Measurements from ENCODE around the gene TBX21. TPM values are rescaled to one million over a fixed set of nuclear protein-coding genes. Genes with fewer than 3 reads are reported as not detected.

Gene TBX21
- total and polyA plus RNA-seq, 10 of the 15 experiments (the other 5 are each of a cell fraction or from before 2014, with no cell fraction given) = 0.63 to 9.6 (median 5.0) TPM

DNA sequence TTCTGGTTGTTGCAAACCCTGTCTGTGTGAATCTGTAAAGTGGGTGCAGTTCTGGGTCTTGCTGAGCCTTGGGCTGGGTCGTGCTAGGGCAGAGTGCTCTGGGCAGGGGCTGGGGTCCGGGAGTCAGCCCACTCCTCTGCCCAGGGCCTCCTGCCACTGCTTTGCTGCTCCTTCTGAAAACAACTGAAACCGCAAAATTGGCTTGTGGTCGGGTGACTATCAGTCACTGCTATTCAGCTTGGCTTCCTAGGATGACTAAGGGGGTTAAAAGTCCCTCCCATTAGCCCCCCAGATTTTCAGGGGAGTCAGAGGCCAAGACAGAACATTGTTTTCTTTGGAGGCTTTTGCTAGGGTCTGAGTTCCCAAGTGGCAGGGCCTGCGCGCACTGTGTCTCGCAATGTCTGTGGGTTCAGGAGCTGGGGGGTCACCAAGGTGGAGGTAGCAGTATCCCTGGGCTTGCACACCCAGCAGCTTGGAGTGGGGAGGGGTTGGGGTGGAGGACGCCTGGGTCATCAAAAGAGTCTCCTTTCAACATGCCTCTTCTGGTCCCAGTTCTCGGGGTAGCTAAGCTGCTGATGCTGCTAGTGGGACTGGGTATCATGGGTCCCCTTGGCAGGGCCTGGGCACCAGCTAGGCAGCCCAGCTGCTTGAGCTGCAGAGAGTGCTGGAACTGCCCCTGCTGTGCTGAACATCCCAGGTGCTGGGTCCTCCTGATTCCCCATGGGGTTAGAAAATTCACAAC is 13.5 kb upstream of the TBX21 start:
- ChIA-PET CTCF (interaction anchor here (0.8 to 9.0 kb wide), 8 partner anchors 8 to 27 kb away, joined by 3 to 229 read pairs (median 4); partner anchors contain the start of gene TBX21), POLR2A (interaction anchor here (0.9 to 7.3 kb wide), 3 partner anchors 12 to 19 kb away, joined by 4 to 76 read pairs (median 23); partner anchors contain the start of gene TBX21), RAD21 (ENCODE audit: unreplicated experiment) (interaction anchor here (0.8 to 8.3 kb wide), 5 partner anchors 8 to 21 kb away, joined by 3 to 142 read pairs (median 4); partner anchors contain the start of gene TBX21), SMC1A (ENCODE audit: uncharacterized antibody, unreplicated experiment) (interaction anchor here (0.8 to 5.9 kb wide), 7 partner anchors 11 to 55 kb away, joined by 3 to 56 read pairs (median 6); partner anchors contain the start of genes TBKBP1 and TBX21)
- Histone ChIP-seq H3K4me2 (ENCODE audit: control insufficient read depth, insufficient read depth) (peak overlapping the region; percentile 54), H3K4me1 (ENCODE audit: control insufficient read depth, insufficient read depth, low read length) (peaks cover 77% of the 10 kb centered on the region), H3K4me3 (no peak overlapping the region), H3K27ac (ENCODE audit: control insufficient read depth, insufficient read depth) (no peak overlapping the region), H2AFZ (ENCODE audit: control insufficient read depth, low read depth, low read length) (no peak overlapping the region), H3K36me3 (ENCODE audit: control insufficient read depth in 2 of 2, insufficient read depth in 2 of 2, low read length in 1 of 2) (no peaks in the 10 kb centered on the region), H3K9ac (ENCODE audit: control insufficient read depth, insufficient read depth, low read length) (no peak overlapping the region), H3K27me3 (replicated peaks in 1 of 2; ENCODE audit: control insufficient read depth in 2 of 2, insufficient read depth in 2 of 2, low read length in 1 of 2) (peaks cover 0 to 5% of the 10 kb centered on the region in 2 experiments; a peak in 3 of 4 replicates), H4K20me1 (ENCODE audit: control insufficient read depth, insufficient read depth) (no peaks in the 10 kb centered on the region; the same call in 1 of the 2 replicates), H3K9me3 (replicated peaks; ENCODE audit: control insufficient read depth, insufficient read depth, low read length) (no peaks in the 10 kb centered on the region), H3K79me2 (ENCODE audit: control insufficient read depth, insufficient read depth, low read length) (no peaks in the 10 kb centered on the region)
- no TSS peak for BruUV-seq (replicated peaks)
- intact Hi-C loops (cut with micrococcal nuclease; ENCODE audit: unreplicated experiment) = loop anchor here (2.0 kb wide), 1 partner anchor 21 kb away; no protein-coding TSS in a partner anchor
- whole genome bisulfite sequencing (ENCODE audit: insufficient coverage, insufficient replicate concordance, low lambda C conversion rate, missing lambda C conversion rate) = 10% methylated on average over 9 of the region's 9 CpGs
- in situ Hi-C loops (cut with MboI) = no loop called here
- FAIRE-seq (peak; percentile 44), DNase-seq (ENCODE audit: low read depth, low spot score) (no peak), ATAC-seq (peak; percentile 40)
- TF ChIP-seq IRF4 (IDR thresholded peaks at IDR 0.05; ENCODE audit: low read depth, low read length) (peak; percentile 39; the same call in 1 of the 2 replicates), IKZF1 (conservative IDR thresholded peaks at IDR 0.05) (peak; percentile 71), RELB (IDR thresholded peaks at IDR 0.05; ENCODE audit: low read depth) (0 out of 2 replicates have a peak, but pooled peaks have one; percentile 16), SUPT20H (IDR thresholded peaks at IDR 0.05; ENCODE audit: borderline replicate concordance, control insufficient read depth, low read depth, low read length) (no peak), EZH2 (IDR thresholded peaks at IDR 0.05; ENCODE audit: borderline replicate concordance, control insufficient read depth, low read depth, low read length) (no peak), ZBTB11 (CRISPR knock-in tag; IDR thresholded peaks at IDR 0.05) (no peak), SREBF2 (IDR thresholded peaks at IDR 0.05; ENCODE audit: low read length) (no peak), FOS (IDR thresholded peaks at IDR 0.05; ENCODE audit: borderline replicate concordance, extremely low read depth, insufficient read length) (no peak), BHLHE40 (IDR thresholded peaks at IDR 0.05; ENCODE audit: borderline replicate concordance in 1 of 2, low read depth in 2 of 2, low read length in 1 of 2) (peak; percentile 14 to 76; a peak in 3 of 4 replicates)
- TF ChIP-seq, protein P1, sequence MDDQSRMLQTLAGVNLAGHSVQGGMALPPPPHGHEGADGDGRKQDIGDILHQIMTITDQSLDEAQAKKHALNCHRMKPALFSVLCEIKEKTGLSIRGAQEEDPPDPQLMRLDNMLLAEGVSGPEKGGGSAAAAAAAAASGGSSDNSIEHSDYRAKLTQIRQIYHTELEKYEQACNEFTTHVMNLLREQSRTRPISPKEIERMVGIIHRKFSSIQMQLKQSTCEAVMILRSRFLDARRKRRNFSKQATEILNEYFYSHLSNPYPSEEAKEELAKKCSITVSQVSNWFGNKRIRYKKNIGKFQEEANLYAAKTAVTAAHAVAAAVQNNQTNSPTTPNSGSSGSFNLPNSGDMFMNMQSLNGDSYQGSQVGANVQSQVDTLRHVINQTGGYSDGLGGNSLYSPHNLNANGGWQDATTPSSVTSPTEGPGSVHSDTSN (IDR thresholded peaks at IDR 0.05; ENCODE audit: insufficient replicate concordance, low read depth, low read length) = peak; percentile 24
- TF ChIP-seq, protein P2, sequence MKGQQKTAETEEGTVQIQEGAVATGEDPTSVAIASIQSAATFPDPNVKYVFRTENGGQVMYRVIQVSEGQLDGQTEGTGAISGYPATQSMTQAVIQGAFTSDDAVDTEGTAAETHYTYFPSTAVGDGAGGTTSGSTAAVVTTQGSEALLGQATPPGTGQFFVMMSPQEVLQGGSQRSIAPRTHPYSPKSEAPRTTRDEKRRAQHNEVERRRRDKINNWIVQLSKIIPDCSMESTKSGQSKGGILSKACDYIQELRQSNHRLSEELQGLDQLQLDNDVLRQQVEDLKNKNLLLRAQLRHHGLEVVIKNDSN (IDR thresholded peaks at IDR 0.05; ENCODE audit: borderline replicate concordance, extremely low read length, insufficient read depth, low read depth, low read length) = no peak
- TF ChIP-seq, protein P3, sequence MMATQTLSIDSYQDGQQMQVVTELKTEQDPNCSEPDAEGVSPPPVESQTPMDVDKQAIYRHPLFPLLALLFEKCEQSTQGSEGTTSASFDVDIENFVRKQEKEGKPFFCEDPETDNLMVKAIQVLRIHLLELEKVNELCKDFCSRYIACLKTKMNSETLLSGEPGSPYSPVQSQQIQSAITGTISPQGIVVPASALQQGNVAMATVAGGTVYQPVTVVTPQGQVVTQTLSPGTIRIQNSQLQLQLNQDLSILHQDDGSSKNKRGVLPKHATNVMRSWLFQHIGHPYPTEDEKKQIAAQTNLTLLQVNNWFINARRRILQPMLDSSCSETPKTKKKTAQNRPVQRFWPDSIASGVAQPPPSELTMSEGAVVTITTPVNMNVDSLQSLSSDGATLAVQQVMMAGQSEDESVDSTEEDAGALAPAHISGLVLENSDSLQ (IDR thresholded peaks at IDR 0.05) = peak; percentile 19; the same call in 1 of the 2 replicates

Data from GM12878 (cell line).